Omental fat pad (tissue), 4 donors: ENCODE data around the gene TFG. TPM values are rescaled to one million over a fixed set of nuclear protein-coding genes. Genes with fewer than 3 reads are reported as not detected.

ENCODE experiments used
- ATAC-seq: fragments of 150-250 bp; one replicate; pipeline ENCODE4 v1.9.1; 2016; ENCODE audit warnings: mild to moderate bottlenecking, moderate library complexity; ENCODE audit not compliant: low FRiP score
- DNase-seq: peaks from one replicate; pipeline ENCODE4 v3.0.0-alpha.2; 2019; ENCODE audit warnings: low spot score
- total RNA-seq, 4 donors: library from RNA; depleted of rRNA; stranded (reverse); fragments of >200 nt; gene quantifications; one replicate each; pipeline ENCODE4 v1.1.0, GENCODE V29; 2016
- TF ChIP-seq, protein P1 (sequence below), 3 donors: fragments of 450-650 bp; IDR thresholded peaks; one replicate each; pipeline ENCODE4 v1.5.1; 2016 to 2017; ENCODE audit warnings: antibody characterized with exemption in 3 of 3, mild to moderate bottlenecking in 3 of 3, moderate library complexity in 2 of 3

The TFG gene
- total RNA-seq, 4 donors from 2014 or later: 59.3 to 108 (median 91.3) TPM

DNA sequence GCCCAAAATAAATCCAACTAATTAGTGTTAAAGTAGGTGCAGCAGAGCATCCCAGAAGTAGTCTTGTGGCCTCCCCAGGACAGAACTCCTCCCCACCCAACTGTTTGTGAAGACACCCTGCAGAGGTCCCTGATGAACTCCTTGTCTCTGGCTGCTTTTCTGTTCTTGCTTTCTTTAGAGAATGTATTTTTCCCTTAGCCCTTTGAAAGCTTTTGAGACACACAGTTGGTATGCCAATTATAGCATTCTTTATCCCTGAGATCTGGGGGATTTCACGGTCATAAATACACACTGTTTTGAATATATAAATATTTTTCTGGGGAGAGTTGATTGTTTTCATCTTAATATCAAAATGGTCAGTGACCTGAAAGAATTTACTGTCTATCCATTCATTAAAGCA lies 9.8 kb downstream of the TFG start:
- ATAC-seq (no peak), DNase-seq (no peak)
- TF ChIP-seq, protein P1, sequence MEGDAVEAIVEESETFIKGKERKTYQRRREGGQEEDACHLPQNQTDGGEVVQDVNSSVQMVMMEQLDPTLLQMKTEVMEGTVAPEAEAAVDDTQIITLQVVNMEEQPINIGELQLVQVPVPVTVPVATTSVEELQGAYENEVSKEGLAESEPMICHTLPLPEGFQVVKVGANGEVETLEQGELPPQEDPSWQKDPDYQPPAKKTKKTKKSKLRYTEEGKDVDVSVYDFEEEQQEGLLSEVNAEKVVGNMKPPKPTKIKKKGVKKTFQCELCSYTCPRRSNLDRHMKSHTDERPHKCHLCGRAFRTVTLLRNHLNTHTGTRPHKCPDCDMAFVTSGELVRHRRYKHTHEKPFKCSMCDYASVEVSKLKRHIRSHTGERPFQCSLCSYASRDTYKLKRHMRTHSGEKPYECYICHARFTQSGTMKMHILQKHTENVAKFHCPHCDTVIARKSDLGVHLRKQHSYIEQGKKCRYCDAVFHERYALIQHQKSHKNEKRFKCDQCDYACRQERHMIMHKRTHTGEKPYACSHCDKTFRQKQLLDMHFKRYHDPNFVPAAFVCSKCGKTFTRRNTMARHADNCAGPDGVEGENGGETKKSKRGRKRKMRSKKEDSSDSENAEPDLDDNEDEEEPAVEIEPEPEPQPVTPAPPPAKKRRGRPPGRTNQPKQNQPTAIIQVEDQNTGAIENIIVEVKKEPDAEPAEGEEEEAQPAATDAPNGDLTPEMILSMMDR (IDR thresholded peaks at IDR 0.05): no peak

GRCh38 chr3:100720426-100720825 lies 11.1 kb downstream of the TFG start:
- no peak for DNase-seq
- no peak for ATAC-seq
- TF ChIP-seq, protein P1 (IDR thresholded peaks at IDR 0.05): no peak

GRCh38 chr3:100725935-100726513 lies 16.7 kb downstream of the TFG start:
- TF ChIP-seq, protein P1 (IDR thresholded peaks at IDR 0.05): no peak
- ATAC-seq (no peak), DNase-seq (no peak)

DNA sequence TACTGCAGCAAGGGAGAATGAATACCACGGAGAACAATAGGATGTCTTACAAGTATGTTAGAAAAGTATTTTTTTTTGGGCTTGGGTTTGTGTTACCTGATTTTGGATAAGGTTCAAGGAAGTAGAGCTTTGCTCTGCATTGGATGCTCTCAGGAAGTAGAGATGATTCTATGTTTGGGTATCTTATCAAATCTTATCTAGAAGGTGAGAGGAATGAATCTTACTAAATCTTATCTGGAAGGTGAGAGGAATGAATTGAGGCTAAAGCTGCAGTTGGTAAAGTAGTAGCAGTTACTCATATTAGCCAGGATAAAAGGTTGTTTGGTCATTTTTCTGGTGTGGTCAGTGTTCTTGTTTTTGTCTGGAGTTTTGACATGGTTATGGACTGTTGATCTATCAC lies 17.4 kb downstream of the TFG start:
- TF ChIP-seq, protein P1 (IDR thresholded peaks at IDR 0.05): no peak
- no peak for DNase-seq
- no peak for ATAC-seq

- TF ChIP-seq, protein P1 (IDR thresholded peaks at IDR 0.05): no peak
Observed at GRCh38 chr3:100730524-100730923, 21.2 kb downstream of the TFG start.

GRCh38 chr3:100732435-100732834 lies 23.1 kb downstream of the TFG start:
- DNase-seq (no peak), ATAC-seq (no peak)
- TF ChIP-seq, protein P1 (IDR thresholded peaks at IDR 0.05): no peak

More at GRCh38 chr3:100730524-100730923, 21.2 kb downstream of the TFG start:
- ATAC-seq (no peak), DNase-seq (no peak)

DNA sequence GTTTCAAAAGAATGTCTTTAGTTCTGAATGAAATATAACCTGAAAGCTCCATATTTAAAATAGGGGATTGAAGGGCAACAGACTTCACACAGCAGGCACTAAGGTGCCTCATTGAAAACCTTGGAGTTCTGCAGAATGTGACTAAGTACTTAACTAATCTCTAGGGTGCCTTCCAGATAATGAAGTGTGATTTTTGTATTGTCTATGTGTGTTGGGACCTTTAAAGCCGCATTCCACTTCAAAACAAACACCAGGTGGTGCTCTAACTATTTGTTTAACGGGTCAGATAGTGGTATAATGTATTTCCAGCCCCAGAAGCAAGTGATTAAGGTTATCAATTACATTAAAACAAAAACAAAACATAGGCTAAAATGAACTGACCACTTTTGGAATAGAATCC lies 28.0 kb downstream of the TFG start:
- ATAC-seq (no peak), DNase-seq (no peak)
- TF ChIP-seq, protein P1 (IDR thresholded peaks at IDR 0.05): no peak
